Smooth muscle cell of the brain vasculature (primary cell): ENCODE data around the gene ACSM5.
"Not testable (repeated sequence)": the region's sequence is repeated elsewhere in the genome, so short reads cannot be mapped to it uniquely, and the experiment has no call there.

Experiments used
- DNase-seq: peaks from one replicate; pipeline ENCODE4 v3.0.0-alpha.2; 2012; ENCODE audit warnings: low read depth, low spot score

Gene ACSM5

GRCh38 chr16:20446652-20447393, 37.5 kb downstream of the ACSM5 start:
- DNase-seq: not testable (repeated sequence)

DNA sequence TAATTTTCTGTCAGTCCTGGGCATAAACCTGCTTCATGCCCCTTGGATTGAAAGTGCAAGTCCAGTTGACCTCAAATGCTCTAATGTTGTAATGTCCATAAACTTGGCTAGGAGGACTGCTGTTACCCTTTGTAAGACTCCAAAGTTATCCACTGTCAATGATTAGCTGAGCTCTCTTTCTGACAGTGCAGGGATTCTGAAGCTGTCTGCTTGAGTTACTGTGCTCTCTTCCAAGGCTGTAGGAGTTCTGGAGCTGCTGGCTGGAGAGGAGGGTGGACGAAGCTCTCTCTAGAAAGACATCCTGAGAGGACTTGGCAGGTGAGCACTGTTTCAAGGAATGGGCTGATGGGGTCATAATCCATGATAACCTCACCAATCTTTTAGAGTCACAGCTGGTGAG, 42.0 kb downstream of the ACSM5 start, which contains the start of gene ACSM2A:
Gene ACSM2A, plus strand, starts transcription at position 158 of the 400 bp plus-strand sequence. CDS start 8,594 bp downstream, outside the sequence.
- not testable (repeated sequence) for DNase-seq

DNA sequence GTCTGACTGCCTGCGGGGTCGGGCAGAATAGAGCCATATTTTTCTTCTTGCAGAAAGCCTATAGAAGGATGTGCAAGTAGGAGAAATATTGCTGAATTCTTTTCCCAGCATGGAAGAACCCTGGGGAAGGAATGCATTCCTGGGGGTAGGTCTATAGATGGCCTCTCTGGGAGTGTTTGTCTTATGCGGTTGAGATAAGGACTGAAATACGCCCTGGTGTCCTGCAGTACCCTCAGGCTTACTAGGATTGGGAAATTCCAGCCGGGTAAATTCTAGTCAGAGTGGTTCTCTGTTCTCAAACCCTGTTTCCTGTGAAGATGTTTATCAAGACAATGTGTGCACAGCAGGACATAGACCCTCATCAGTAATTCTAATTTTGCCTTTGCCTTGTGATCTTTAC, 44.3 kb downstream of the ACSM5 start:
- DNase-seq: not testable (repeated sequence)

DNA sequence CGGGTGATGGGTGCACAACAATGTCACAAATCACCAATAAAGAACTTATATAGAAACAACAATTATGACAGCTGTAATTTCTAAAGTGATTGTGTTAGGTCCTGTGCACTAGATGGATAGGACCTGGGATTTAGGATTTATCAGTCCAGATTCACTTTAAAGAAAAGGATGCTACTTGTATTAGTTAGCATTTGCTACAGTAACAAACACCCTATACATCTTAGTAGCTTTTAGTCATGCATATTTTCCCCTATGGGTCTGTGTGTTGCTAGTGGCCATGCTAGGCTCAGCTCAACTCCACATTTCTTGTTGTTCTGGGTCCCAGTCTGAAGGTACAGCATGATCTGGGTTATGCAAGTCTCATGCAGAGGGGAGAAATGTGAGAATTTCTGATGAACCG, 49.9 kb downstream of the ACSM5 start:
- not testable (repeated sequence) for DNase-seq

DNA sequence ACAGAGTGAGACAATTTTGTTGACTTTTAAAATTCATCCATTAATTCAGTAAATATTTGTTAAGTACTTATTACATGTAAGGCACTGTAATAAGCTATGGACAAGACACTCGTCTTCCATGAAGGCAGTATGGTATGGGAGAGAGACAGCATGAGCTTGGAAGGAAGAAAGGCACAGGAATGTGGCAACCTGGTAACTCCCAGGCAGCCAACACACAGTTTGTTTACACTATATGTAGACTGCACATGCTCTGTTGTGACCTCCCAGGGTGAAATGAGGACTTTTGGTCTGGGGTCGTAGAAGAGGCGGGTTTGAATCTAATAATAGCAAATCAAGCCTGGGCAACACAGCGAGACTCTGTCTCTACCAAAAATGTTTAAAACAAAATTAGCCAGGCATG, 51.0 kb downstream of the ACSM5 start:
- DNase-seq: not testable (repeated sequence)

DNA sequence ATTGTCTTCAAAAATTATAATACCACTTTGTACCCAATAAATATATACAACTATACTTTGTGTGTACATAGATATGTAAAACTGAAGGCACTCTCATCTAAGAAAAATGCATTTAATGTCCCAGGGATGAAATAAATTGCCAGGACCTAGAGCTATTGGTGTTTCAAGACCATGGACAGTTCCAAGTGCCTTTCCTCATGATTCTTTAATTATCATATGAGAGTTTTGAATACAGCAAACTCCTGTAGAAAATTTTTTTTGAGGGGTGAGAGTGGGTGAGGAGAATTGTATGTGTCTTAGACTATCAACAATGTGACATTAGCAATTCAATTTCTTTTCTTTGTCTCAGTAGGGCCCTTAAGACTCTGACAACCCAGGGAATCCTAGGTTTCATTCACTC, 59.6 kb downstream of the ACSM5 start:
- DNase-seq: not testable (repeated sequence)

GRCh38 chr16:20469930-20470329, 60.6 kb downstream of the ACSM5 start:
- DNase-seq: not testable (repeated sequence)

GRCh38 chr16:20470732-20471131, 61.4 kb downstream of the ACSM5 start:
- DNase-seq: not testable (repeated sequence)

- not testable (repeated sequence) for DNase-seq
These were observed 67.9 kb downstream of the ACSM5 start for GRCh38 chr16:20477188-20477744.

DNA sequence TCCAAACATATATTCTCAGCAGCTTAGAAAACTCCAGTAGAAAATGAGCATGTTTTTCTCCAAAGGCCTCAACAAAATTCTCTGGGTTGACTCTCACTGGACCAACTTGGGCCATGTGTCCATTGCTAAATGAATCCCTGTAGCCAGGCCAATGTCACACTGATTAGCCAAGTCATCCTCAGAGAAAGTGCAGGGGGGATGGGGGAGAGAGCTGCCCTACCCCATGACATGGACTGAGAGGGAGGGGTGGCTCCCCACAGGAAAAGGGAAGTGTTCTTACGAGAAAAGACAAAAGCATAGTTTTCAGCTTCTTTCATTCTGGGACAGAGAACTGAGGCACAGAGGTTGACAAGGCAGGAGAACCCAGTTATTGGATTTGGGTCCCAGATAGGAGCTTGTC, 74.7 kb downstream of the ACSM5 start:
- not testable (repeated sequence) for DNase-seq

- DNase-seq: no peak
These were observed 75.4 kb downstream of the ACSM5 start for GRCh38 chr16:20484726-20485125.

GRCh38 chr16:20485408-20485807, 76.1 kb downstream of the ACSM5 start:
- no peak for DNase-seq
